Nephron progenitor cell (in vitro differentiated cells): ENCODE results near the gene ACTA1.
"Not testable (repeated sequence)": the region's sequence is repeated elsewhere in the genome, so short reads cannot be mapped to it uniquely, and the experiment has no call there.

ENCODE experiments used
- DNase-seq: peaks from one replicate; pipeline ENCODE4 v3.0.0; 2021
- H3K27ac Mint-ChIP-seq: 2 replicates; pipeline ENCODE4 v1.8.0; 2021; ENCODE audit warnings: mild to moderate bottlenecking, moderate library complexity, mixed read lengths
- H3K27me3 Mint-ChIP-seq: 2 replicates; pipeline ENCODE4 v1.8.0; 2021; ENCODE audit warnings: mild to moderate bottlenecking, low read depth, mixed read lengths; ENCODE audit not compliant: poor library complexity
- H3K36me3 Mint-ChIP-seq: 2 replicates; pipeline ENCODE4 v1.8.0; 2021; ENCODE audit warnings: low read depth, mixed read lengths
- H3K4me1 Mint-ChIP-seq: 2 replicates; pipeline ENCODE4 v1.8.0; 2021; ENCODE audit warnings: mixed read lengths
- H3K4me3 Mint-ChIP-seq: 2 replicates; pipeline ENCODE4 v1.8.0; 2021; ENCODE audit warnings: mild to moderate bottlenecking, moderate library complexity, mixed read lengths
- H3K9me3 Mint-ChIP-seq: 2 replicates; pipeline ENCODE4 v1.8.0; 2021; ENCODE audit warnings: mild to moderate bottlenecking, moderate library complexity, mixed read lengths
- TF ChIP-seq, protein P1 (sequence below): fragments of 200-600 bp; sonication (generic); IDR thresholded peaks from 2 replicates; pipeline ENCODE4 v1.5.0; 2021; ENCODE audit warnings: antibody characterized with exemption

ACTA1 gene

GRCh38 chr1:229403573-229403972 lies 30.3 kb downstream of the ACTA1 start:
- Mint-ChIP-seq H3K4me3 (no peak overlapping the region), H3K27me3 (peaks cover 69% of the 10 kb centered on the region), H3K9me3 (no peaks in the 10 kb centered on the region), H3K36me3 (no peaks in the 10 kb centered on the region), H3K4me1 (peaks cover 10% of the 10 kb centered on the region), H3K27ac (no peak overlapping the region)
- TF ChIP-seq, protein P1, sequence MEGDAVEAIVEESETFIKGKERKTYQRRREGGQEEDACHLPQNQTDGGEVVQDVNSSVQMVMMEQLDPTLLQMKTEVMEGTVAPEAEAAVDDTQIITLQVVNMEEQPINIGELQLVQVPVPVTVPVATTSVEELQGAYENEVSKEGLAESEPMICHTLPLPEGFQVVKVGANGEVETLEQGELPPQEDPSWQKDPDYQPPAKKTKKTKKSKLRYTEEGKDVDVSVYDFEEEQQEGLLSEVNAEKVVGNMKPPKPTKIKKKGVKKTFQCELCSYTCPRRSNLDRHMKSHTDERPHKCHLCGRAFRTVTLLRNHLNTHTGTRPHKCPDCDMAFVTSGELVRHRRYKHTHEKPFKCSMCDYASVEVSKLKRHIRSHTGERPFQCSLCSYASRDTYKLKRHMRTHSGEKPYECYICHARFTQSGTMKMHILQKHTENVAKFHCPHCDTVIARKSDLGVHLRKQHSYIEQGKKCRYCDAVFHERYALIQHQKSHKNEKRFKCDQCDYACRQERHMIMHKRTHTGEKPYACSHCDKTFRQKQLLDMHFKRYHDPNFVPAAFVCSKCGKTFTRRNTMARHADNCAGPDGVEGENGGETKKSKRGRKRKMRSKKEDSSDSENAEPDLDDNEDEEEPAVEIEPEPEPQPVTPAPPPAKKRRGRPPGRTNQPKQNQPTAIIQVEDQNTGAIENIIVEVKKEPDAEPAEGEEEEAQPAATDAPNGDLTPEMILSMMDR: peak; percentile 13
- DNase-seq: no peak

GRCh38 chr1:229402993-229403392 lies 30.9 kb downstream of the ACTA1 start:
- Mint-ChIP-seq H3K4me1 (peaks cover 10% of the 10 kb centered on the region), H3K27me3 (peaks cover 64% of the 10 kb centered on the region), H3K4me3 (no peak overlapping the region), H3K36me3 (no peaks in the 10 kb centered on the region), H3K27ac (no peak overlapping the region), H3K9me3 (no peaks in the 10 kb centered on the region)
- no peak for DNase-seq
- TF ChIP-seq, protein P1: no peak

DNA sequence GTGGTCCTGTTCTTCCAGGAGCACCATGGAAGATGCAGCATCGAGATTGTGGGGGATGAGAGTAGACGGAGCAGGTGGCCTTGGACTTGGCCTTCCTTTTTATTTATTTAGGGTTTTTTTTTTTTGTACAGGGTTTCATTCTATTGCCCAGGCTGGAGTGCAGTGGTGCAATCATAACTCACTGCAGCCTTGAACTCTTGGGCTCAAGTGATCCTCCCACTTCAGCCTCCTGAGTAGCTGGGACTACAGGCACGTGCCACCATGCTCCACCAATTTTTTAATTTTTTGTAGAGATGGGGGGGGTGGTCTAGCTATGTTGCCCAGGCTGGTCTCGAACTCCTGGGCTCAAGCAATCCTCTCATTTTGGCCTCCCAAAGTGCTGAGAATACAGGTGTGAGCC lies 31.6 kb downstream of the ACTA1 start:
- not testable (repeated sequence) for H3K4me3 Mint-ChIP-seq, DNase-seq, H3K4me1 Mint-ChIP-seq, H3K36me3 Mint-ChIP-seq, H3K9me3 Mint-ChIP-seq, H3K27ac Mint-ChIP-seq
- H3K27me3 Mint-ChIP-seq: peaks cover 64% of the 10 kb centered on the region

DNA sequence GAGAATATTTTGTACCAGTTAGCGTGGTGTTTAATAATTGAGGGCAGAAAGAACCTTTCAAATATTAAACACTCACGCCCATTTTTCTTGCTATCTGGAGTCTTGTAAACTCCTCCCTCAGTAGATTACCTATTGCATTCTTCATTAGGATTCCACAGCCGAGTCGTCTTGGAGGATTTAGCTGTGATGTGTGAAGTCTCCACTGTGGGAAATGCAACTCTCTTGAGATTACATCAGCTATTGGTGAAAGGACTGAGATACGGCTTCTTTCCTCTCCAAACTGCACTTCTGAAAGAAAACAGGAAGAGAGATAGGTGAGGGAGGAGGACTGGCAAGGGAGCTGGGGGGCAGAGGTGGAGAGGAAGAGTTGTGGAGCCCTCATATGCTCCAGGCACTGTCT lies 36.1 kb downstream of the ACTA1 start:
- H3K27ac Mint-ChIP-seq: no peak overlapping the region
- no peak for DNase-seq
- H3K36me3 Mint-ChIP-seq: no peaks in the 10 kb centered on the region
- no peak overlapping the region for H3K4me3 Mint-ChIP-seq
- TF ChIP-seq, protein P1: no peak
- H3K4me1 Mint-ChIP-seq: peaks cover 6% of the 10 kb centered on the region
- H3K27me3 Mint-ChIP-seq: peaks cover 41% of the 10 kb centered on the region
- H3K9me3 Mint-ChIP-seq: no peaks in the 10 kb centered on the region

- TF ChIP-seq, protein P1: no peak
- no peaks in the 10 kb centered on the region for H3K36me3 Mint-ChIP-seq
- H3K9me3 Mint-ChIP-seq: no peaks in the 10 kb centered on the region
- H3K27me3 Mint-ChIP-seq: peaks cover 40% of the 10 kb centered on the region
- H3K27ac Mint-ChIP-seq: no peak overlapping the region
- H3K4me3 Mint-ChIP-seq: no peak overlapping the region
- peaks cover 6% of the 10 kb centered on the region for H3K4me1 Mint-ChIP-seq
- DNase-seq: no peak
Observed at GRCh38 chr1:229396585-229397206, 37.2 kb downstream of the ACTA1 start.

DNA sequence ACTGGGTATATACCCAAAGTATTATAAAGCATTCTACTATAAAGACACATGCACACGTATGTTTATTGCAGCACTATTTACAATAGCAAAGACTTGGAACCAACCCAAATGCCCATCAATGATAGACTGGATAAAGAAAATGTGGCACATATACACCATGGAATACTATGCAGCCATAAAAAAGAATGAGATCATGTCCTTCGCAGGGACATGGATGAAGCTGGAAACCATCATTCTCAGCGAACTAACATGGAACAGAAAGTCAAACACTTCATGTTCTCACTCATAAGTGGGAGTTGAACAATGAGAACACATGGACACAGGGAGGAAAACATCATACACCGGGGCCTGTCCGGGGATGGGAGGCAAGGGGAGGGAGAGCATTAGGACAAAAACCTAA lies 39.4 kb downstream of the ACTA1 start:
- not testable (repeated sequence) for H3K9me3 Mint-ChIP-seq, H3K4me1 Mint-ChIP-seq

DNA sequence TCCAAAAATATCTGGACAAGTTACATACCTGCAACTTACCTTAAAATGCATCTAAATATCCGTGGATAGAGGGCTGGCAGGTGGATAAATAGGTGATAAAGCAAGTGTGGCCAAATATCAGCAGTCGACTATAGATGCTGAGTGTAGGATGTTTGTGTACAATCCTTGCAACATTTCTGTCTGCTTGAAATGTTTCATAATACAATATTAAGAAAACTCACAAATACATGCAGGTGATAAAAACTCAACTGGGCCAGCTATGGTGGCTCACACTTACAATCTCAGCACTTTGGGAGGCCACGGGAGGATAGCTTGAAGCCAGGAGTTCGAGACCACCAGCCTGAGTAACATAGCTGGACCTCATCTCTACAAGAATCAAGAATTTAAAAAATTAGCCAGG lies 41.0 kb downstream of the ACTA1 start:
- Mint-ChIP-seq H3K27ac (no peak overlapping the region), H3K9me3 (peaks cover 7% of the 10 kb centered on the region), H3K27me3 (peaks cover 40% of the 10 kb centered on the region), H3K4me1 (peaks cover 6% of the 10 kb centered on the region), H3K36me3 (no peaks in the 10 kb centered on the region), H3K4me3 (no peak overlapping the region)
- no peak for DNase-seq
- TF ChIP-seq, protein P1: no peak

More for the DNA sequence above, 39.4 kb downstream of the ACTA1 start:
- not testable (repeated sequence) for H3K4me3 Mint-ChIP-seq, DNase-seq, H3K36me3 Mint-ChIP-seq, H3K27ac Mint-ChIP-seq
- peaks cover 34% of the 10 kb centered on the region for H3K27me3 Mint-ChIP-seq
